Occipital lobe (tissue), 2 donors: ENCODE results near the gene RFX2. TPM values are rescaled to one million over a fixed set of nuclear protein-coding genes. Genes with fewer than 3 reads are reported as not detected.

ENCODE experiments used
- DNase-seq: peaks from one replicate; lab custom pipeline; 2025; lab: John Stamatoyannopoulos, UW
- total RNA-seq: library from RNA; depleted of rRNA; stranded (reverse); fragments of >200 nt; gene quantifications from one replicate; pipeline ENCODE4 v1.2.3, GENCODE V29; 2014

The RFX2 gene
- total RNA-seq, 1 donor from 2014 or later, result 5.6 TPM

GRCh38 chr19:6103894-6104293, 6.4 kb downstream of the RFX2 start:
- no peak for DNase-seq

GRCh38 chr19:6103217-6103644, 7.1 kb downstream of the RFX2 start:
- no peak for DNase-seq

GRCh38 chr19:6101991-6102390, 8.3 kb downstream of the RFX2 start:
- DNase-seq, result no peak

- DNase-seq, result no peak
Observed at GRCh38 chr19:6101291-6101825, 8.9 kb downstream of the RFX2 start.

- no peak for DNase-seq
Observed at GRCh38 chr19:6100284-6100915, 9.9 kb downstream of the RFX2 start.

GRCh38 chr19:6099599-6099998, 10.7 kb downstream of the RFX2 start:
- no peak for DNase-seq

GRCh38 chr19:6099033-6099432, 11.3 kb downstream of the RFX2 start:
- DNase-seq, result no peak

GRCh38 chr19:6098574-6098973, 11.7 kb downstream of the RFX2 start:
- no peak for DNase-seq

- no peak for DNase-seq
Observed at GRCh38 chr19:6097911-6098310, 12.4 kb downstream of the RFX2 start.

GRCh38 chr19:6095760-6096159, 14.5 kb downstream of the RFX2 start:
- DNase-seq, result no peak

- DNase-seq, result peak; percentile 32
Observed at GRCh38 chr19:6092329-6093286, 17.7 kb downstream of the RFX2 start.

GRCh38 chr19:6091771-6092291, 18.5 kb downstream of the RFX2 start:
- DNase-seq, result no peak

GRCh38 chr19:6090634-6091033, 19.7 kb downstream of the RFX2 start:
- DNase-seq, result no peak

GRCh38 chr19:6088602-6089049, 21.7 kb downstream of the RFX2 start:
- DNase-seq, result no peak

GRCh38 chr19:6087074-6087571, 23.2 kb downstream of the RFX2 start:
- DNase-seq, result no peak

GRCh38 chr19:6086068-6086788, 24.1 kb downstream of the RFX2 start:
- no peak for DNase-seq

- DNase-seq, result no peak
Observed at GRCh38 chr19:6084821-6085220, 25.5 kb downstream of the RFX2 start.

GRCh38 chr19:6079107-6079506, 31.2 kb downstream of the RFX2 start:
- no peak for DNase-seq

- DNase-seq, result no peak
Observed at GRCh38 chr19:6078068-6078467, 32.2 kb downstream of the RFX2 start.

- no peak for DNase-seq
Observed at GRCh38 chr19:6076675-6077463, 33.4 kb downstream of the RFX2 start.
